Measurements from ENCODE around the gene MGAT3. TPM values are rescaled to one million over a fixed set of nuclear protein-coding genes. Genes with fewer than 3 reads are reported as not detected.

Gene MGAT3
- total and polyA plus RNA-seq, 2 of the 13 experiments (the other 11 are each of a cell fraction or from before 2014, with no cell fraction given): 0.11 to 0.15 TPM

DNA sequence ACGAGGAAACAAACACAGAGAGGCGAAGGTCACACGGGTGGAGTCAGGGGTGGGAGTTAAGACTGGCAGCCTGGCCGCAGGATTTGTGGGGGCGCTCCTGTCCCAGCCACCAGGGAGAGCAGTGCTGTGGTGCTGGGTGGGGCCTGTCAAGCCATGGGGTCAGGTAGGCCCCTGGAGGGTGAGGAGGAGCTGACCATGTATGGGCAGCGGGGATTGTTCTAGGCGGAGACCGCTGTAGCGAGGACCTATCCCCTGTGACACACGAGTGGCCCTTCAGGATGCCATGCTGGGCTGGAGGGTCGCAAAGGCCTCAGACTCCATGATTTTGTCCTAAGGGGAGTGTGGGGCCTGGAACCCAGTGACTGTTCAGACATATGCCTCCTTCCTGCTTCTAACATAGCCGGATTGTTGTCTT, 77.3 kb downstream of the MGAT3 start (continued):
- TF ChIP-seq, protein P1, sequence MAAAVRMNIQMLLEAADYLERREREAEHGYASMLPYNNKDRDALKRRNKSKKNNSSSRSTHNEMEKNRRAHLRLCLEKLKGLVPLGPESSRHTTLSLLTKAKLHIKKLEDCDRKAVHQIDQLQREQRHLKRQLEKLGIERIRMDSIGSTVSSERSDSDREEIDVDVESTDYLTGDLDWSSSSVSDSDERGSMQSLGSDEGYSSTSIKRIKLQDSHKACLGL (CRISPR knock-in tag; IDR thresholded peaks at IDR 0.05): no peak
- TF ChIP-seq DMAP1 (CRISPR knock-in tag; IDR thresholded peaks at IDR 0.05) (no peak), HMG20B (CRISPR knock-in tag; conservative IDR thresholded peaks at IDR 0.05) (no peak), PHF20 (CRISPR knock-in tag; IDR thresholded peaks at IDR 0.05) (0 out of 2 replicates have a peak, but pooled peaks have one; percentile 17), ZNF766 (CRISPR knock-in tag; IDR thresholded peaks at IDR 0.05; ENCODE audit: borderline replicate concordance) (no peak), ZBTB1 (CRISPR knock-in tag; IDR thresholded peaks at IDR 0.05; ENCODE audit: borderline replicate concordance) (no peak), MED13 (CRISPR knock-in tag; IDR thresholded peaks at IDR 0.05) (no peak), NFATC3 (CRISPR knock-in tag; IDR thresholded peaks at IDR 0.05) (no peak), CBX5 (CRISPR knock-in tag; IDR thresholded peaks at IDR 0.05; ENCODE audit: borderline replicate concordance) (no peak), SOX13 (IDR thresholded peaks at IDR 0.05) (no peak), SOX13 (CRISPR knock-in tag; conservative IDR thresholded peaks at IDR 0.05 in 1 of 2, IDR thresholded peaks at IDR 0.05 in 1 of 2) (no peak; a peak in 2 of 4 replicates), STAT5B (CRISPR knock-in tag; IDR thresholded peaks at IDR 0.05) (no peak), ZNF773 (CRISPR knock-in tag; IDR thresholded peaks at IDR 0.05; ENCODE audit: borderline replicate concordance) (no peak), ZNF331 (CRISPR knock-in tag; IDR thresholded peaks at IDR 0.05) (no peak; the same call in 1 of the 2 replicates), POLR2AphosphoS2 (IDR thresholded peaks at IDR 0.05; ENCODE audit: low read depth, low read length) (no peak), ZNF274 (CRISPR knock-in tag; IDR thresholded peaks at IDR 0.05) (no peak), BCL6 (CRISPR knock-in tag; IDR thresholded peaks at IDR 0.05) (no peak), ZFP1 (CRISPR knock-in tag; IDR thresholded peaks at IDR 0.05) (no peak), XRCC5 (optimal IDR thresholded peaks at IDR 0.05; ENCODE audit: low read length) (peak; percentile 67)
- TF ChIP-seq, protein P2, sequence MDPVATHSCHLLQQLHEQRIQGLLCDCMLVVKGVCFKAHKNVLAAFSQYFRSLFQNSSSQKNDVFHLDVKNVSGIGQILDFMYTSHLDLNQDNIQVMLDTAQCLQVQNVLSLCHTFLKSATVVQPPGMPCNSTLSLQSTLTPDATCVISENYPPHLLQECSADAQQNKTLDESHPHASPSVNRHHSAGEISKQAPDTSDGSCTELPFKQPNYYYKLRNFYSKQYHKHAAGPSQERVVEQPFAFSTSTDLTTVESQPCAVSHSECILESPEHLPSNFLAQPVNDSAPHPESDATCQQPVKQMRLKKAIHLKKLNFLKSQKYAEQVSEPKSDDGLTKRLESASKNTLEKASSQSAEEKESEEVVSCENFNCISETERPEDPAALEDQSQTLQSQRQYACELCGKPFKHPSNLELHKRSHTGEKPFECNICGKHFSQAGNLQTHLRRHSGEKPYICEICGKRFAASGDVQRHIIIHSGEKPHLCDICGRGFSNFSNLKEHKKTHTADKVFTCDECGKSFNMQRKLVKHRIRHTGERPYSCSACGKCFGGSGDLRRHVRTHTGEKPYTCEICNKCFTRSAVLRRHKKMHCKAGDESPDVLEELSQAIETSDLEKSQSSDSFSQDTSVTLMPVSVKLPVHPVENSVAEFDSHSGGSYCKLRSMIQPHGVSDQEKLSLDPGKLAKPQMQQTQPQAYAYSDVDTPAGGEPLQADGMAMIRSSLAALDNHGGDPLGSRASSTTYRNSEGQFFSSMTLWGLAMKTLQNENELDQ (CRISPR knock-in tag; IDR thresholded peaks at IDR 0.05; ENCODE audit: borderline replicate concordance): no peak
- TF ChIP-seq, protein P3, sequence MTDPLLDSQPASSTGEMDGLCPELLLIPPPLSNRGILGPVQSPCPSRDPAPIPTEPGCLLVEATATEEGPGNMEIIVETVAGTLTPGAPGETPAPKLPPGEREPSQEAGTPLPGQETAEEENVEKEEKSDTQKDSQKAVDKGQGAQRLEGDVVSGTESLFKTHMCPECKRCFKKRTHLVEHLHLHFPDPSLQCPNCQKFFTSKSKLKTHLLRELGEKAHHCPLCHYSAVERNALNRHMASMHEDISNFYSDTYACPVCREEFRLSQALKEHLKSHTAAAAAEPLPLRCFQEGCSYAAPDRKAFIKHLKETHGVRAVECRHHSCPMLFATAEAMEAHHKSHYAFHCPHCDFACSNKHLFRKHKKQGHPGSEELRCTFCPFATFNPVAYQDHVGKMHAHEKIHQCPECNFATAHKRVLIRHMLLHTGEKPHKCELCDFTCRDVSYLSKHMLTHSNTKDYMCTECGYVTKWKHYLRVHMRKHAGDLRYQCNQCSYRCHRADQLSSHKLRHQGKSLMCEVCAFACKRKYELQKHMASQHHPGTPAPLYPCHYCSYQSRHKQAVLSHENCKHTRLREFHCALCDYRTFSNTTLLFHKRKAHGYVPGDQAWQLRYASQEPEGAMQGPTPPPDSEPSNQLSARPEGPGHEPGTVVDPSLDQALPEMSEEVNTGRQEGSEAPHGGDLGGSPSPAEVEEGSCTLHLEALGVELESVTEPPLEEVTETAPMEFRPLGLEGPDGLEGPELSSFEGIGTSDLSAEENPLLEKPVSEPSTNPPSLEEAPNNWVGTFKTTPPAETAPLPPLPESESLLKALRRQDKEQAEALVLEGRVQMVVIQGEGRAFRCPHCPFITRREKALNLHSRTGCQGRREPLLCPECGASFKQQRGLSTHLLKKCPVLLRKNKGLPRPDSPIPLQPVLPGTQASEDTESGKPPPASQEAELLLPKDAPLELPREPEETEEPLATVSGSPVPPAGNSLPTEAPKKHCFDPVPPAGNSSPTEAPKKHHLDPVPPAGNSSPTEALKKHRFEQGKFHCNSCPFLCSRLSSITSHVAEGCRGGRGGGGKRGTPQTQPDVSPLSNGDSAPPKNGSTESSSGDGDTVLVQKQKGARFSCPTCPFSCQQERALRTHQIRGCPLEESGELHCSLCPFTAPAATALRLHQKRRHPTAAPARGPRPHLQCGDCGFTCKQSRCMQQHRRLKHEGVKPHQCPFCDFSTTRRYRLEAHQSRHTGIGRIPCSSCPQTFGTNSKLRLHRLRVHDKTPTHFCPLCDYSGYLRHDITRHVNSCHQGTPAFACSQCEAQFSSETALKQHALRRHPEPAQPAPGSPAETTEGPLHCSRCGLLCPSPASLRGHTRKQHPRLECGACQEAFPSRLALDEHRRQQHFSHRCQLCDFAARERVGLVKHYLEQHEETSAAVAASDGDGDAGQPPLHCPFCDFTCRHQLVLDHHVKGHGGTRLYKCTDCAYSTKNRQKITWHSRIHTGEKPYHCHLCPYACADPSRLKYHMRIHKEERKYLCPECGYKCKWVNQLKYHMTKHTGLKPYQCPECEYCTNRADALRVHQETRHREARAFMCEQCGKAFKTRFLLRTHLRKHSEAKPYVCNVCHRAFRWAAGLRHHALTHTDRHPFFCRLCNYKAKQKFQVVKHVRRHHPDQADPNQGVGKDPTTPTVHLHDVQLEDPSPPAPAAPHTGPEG (CRISPR knock-in tag; IDR thresholded peaks at IDR 0.05): no peak
- TF ChIP-seq, protein P4, sequence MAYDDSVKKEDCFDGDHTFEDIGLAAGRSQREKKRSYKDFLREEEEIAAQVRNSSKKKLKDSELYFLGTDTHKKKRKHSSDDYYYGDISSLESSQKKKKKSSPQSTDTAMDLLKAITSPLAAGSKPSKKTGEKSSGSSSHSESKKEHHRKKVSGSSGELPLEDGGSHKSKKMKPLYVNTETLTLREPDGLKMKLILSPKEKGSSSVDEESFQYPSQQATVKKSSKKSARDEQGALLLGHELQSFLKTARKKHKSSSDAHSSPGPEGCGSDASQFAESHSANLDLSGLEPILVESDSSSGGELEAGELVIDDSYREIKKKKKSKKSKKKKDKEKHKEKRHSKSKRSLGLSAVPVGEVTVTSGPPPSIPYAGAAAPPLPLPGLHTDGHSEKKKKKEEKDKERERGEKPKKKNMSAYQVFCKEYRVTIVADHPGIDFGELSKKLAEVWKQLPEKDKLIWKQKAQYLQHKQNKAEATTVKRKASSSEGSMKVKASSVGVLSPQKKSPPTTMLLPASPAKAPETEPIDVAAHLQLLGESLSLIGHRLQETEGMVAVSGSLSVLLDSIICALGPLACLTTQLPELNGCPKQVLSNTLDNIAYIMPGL (CRISPR knock-in tag; IDR thresholded peaks at IDR 0.05; ENCODE audit: borderline replicate concordance in 1 of 2, low read depth in 1 of 2): 0 out of 4 replicates have a peak, but pooled peaks of 1 of the 2 experiments have one; percentile 67
